ENCODE measurements around the gene MOSPD2.

Gene MOSPD2

GRCh38 chrX:14875624-14876023, 2.4 kb downstream of the MOSPD2 start:
- no peak for TF ChIP-seq REST (IDR thresholded peaks at IDR 0.05; ENCODE audit: insufficient read depth in 1 of 2, low read depth in 2 of 2, low read length in 2 of 2)
- no peak for TF ChIP-seq FOXP2 (optimal IDR thresholded peaks at IDR 0.05; ENCODE audit: borderline replicate concordance, extremely low read depth, extremely low read length, insufficient read depth)

DNA sequence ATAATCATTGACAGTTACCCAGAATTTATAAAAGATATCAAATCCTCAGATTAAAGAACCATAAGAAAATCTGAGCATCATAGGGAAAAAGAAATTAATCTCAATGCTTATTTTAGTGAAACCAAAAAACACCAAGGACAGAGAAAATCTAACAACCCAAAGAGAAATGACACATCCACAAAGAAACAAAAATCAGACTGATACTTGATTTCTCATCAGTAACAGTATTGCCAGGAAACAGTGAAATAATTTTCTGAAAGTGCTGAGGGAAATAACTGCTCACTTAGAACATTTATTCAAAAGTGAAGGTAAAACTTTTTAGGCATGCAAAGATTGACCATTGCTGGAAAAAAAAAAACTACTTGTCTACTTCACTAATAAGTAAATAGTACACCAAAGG, 10.6 kb downstream of the MOSPD2 start:
- TF ChIP-seq TAF1 (IDR thresholded peaks at IDR 0.05; ENCODE audit: borderline replicate concordance, insufficient read depth, low read length) (no peak), POLR2AphosphoS5 (IDR thresholded peaks at IDR 0.05; ENCODE audit: low read depth, low read length) (no peak), SIN3A (IDR thresholded peaks at IDR 0.05; ENCODE audit: borderline replicate concordance, insufficient read depth, low read length) (no peak), REST (IDR thresholded peaks at IDR 0.05; ENCODE audit: insufficient read depth in 1 of 2, low read depth in 2 of 2, low read length in 2 of 2) (no peak), FOXP2 (optimal IDR thresholded peaks at IDR 0.05; ENCODE audit: borderline replicate concordance, extremely low read depth, extremely low read length, insufficient read depth) (no peak)

GRCh38 chrX:14884714-14885113, 11.5 kb downstream of the MOSPD2 start:
- no peak for TF ChIP-seq SIN3A (IDR thresholded peaks at IDR 0.05; ENCODE audit: borderline replicate concordance, insufficient read depth, low read length)
- TF ChIP-seq REST (IDR thresholded peaks at IDR 0.05; ENCODE audit: insufficient read depth in 1 of 2, low read depth in 2 of 2, low read length in 2 of 2): no peak
- TF ChIP-seq POLR2AphosphoS5 (IDR thresholded peaks at IDR 0.05; ENCODE audit: low read depth, low read length): no peak
- TF ChIP-seq FOXP2 (optimal IDR thresholded peaks at IDR 0.05; ENCODE audit: borderline replicate concordance, extremely low read depth, extremely low read length, insufficient read depth): no peak
- TF ChIP-seq TAF1 (IDR thresholded peaks at IDR 0.05; ENCODE audit: borderline replicate concordance, insufficient read depth, low read length): no peak

DNA sequence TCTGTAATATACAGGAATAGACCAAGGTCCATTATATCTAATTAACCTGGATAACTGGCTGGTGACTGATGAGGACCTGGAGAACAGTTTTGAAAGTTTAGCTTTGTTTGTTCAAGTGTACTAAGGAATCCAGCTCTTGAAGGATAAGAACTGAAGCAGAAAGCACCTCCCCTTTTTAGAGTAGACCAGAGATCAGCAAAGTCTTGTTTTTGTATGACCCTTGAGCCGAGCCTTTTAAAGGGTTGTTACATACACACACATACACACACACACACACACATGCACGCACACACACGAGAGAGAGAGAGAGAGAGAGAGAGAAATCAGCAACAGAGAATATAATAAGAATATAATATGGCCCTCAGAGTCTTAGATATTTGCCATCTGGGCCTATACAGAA, 13.0 kb downstream of the MOSPD2 start:
- TF ChIP-seq FOXP2 (optimal IDR thresholded peaks at IDR 0.05; ENCODE audit: borderline replicate concordance, extremely low read depth, extremely low read length, insufficient read depth): no peak
- TF ChIP-seq REST (IDR thresholded peaks at IDR 0.05; ENCODE audit: insufficient read depth in 1 of 2, low read depth in 2 of 2, low read length in 2 of 2): no peak
- TF ChIP-seq POLR2AphosphoS5 (IDR thresholded peaks at IDR 0.05; ENCODE audit: low read depth, low read length): no peak
- no peak for TF ChIP-seq TAF1 (IDR thresholded peaks at IDR 0.05; ENCODE audit: borderline replicate concordance, insufficient read depth, low read length)
- TF ChIP-seq SIN3A (IDR thresholded peaks at IDR 0.05; ENCODE audit: borderline replicate concordance, insufficient read depth, low read length): no peak

DNA sequence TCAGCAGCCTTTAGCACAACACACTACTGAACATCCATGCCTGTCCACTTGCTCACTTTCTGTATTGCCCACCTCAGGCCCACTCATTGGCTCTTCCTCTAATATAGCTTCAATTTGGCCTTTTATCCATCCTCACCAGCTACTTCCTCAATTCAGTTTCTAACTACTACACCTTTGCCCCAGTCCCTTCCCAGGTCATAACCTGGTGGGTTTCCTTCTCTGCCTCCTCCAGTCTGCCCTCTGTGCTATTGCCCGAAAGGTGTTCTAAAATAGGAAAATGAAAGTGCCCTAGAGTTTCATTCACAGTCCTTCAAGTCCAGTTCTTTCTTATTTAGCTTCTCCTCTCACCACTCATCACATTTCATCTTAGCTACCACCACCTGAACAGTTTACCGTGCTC, 23.1 kb downstream of the MOSPD2 start:
- TF ChIP-seq POLR2AphosphoS5 (IDR thresholded peaks at IDR 0.05; ENCODE audit: low read depth, low read length) (no peak), SIN3A (IDR thresholded peaks at IDR 0.05; ENCODE audit: borderline replicate concordance, insufficient read depth, low read length) (no peak), REST (IDR thresholded peaks at IDR 0.05; ENCODE audit: insufficient read depth in 1 of 2, low read depth in 2 of 2, low read length in 2 of 2) (no peak), FOXP2 (optimal IDR thresholded peaks at IDR 0.05; ENCODE audit: borderline replicate concordance, extremely low read depth, extremely low read length, insufficient read depth) (no peak)

Data from PFSK-1 (cell line).